GM04503 (cell line): ENCODE data around the gene IBA57.

Source experiments
- DNase-seq: peaks from one replicate; pipeline ENCODE4 v3.0.0-alpha.2; 2012; ENCODE audit warnings: low read depth

The IBA57 gene

GRCh38 chr1:228156941-228157728 is 8.5 kb upstream of the IBA57 start:
- no peak for DNase-seq

GRCh38 chr1:228157729-228158126 is 7.9 kb upstream of the IBA57 start:
- DNase-seq = no peak

- no peak for DNase-seq
These were observed 7.2 kb upstream of the IBA57 start for GRCh38 chr1:228158151-228159007.

- no peak for DNase-seq
These were observed 6.5 kb upstream of the IBA57 start for GRCh38 chr1:228159008-228159665.

GRCh38 chr1:228160201-228160761 is 5.3 kb upstream of the IBA57 start:
- no peak for DNase-seq

GRCh38 chr1:228161362-228161761 is 4.2 kb upstream of the IBA57 start:
- DNase-seq = no peak

- DNase-seq = no peak
These were observed 3.7 kb upstream of the IBA57 start for GRCh38 chr1:228161866-228162265.

- no peak for DNase-seq
These were observed 3.2 kb upstream of the IBA57 start for GRCh38 chr1:228162286-228163006.

- no peak for DNase-seq
These were observed 2.4 kb upstream of the IBA57 start for GRCh38 chr1:228163007-228163753.

GRCh38 chr1:228163776-228164519 is 1.7 kb upstream of the IBA57 start:
- no peak for DNase-seq

GRCh38 chr1:228164561-228165371 is 838 bp upstream of the IBA57 start:
- DNase-seq = no peak

- DNase-seq = peak; percentile 57
These were observed 749 bp downstream of the IBA57 start for GRCh38 chr1:228166170-228166936.

GRCh38 chr1:228168563-228169270 is 3.1 kb downstream of the IBA57 start:
- DNase-seq = no peak

- no peak for DNase-seq
These were observed 3.7 kb downstream of the IBA57 start for GRCh38 chr1:228169345-228169744.

- no peak for DNase-seq
These were observed 5.1 kb downstream of the IBA57 start for GRCh38 chr1:228170666-228171065.

GRCh38 chr1:228171221-228171891 is 5.8 kb downstream of the IBA57 start:
- DNase-seq = no peak
